Heart left ventricle (tissue), 16 donors: ENCODE data around the gene APOD. TPM values are rescaled to one million over a fixed set of nuclear protein-coding genes. Genes with fewer than 3 reads are reported as not detected.
A peak's percentile ranks its signal among the peaks of the same experiment; 100 is the strongest.

Experiments
- ATAC-seq, 4 donors: fragments of 200-7000 bp; cut with Tn5 transposase; one replicate each; pipeline ENCODE4 v1.9.1; 2020 to 2022; ENCODE audit warnings: moderate library complexity in 4 of 4, mild to moderate bottlenecking in 3 of 4, moderate number of reproducible peaks in 1 of 4
- DNase-seq, 5 donors: peaks; one replicate each; pipeline ENCODE4 v3.0.0-alpha.2; 2020
- H3K27ac ChIP-seq, 12 donors: fragments of 200-600 bp; sonication (generic) in 4 of 12; one replicate each; pipeline versions ENCODE4 v1.5.0 to v1.8.0; 2016 to 2022; ENCODE audit warnings: mild to moderate bottlenecking in 2 of 12
- H3K27me3 ChIP-seq, 9 donors: fragments of 200-600 bp; sonication (generic) in 2 of 9; one replicate each; pipeline versions ENCODE4 v1.5.1 to v1.8.0; 2016 to 2022; ENCODE audit warnings: mild to moderate bottlenecking in 3 of 9
- H3K36me3 ChIP-seq, 9 donors: fragments of 200-600 bp; sonication (generic) in 2 of 9; one replicate each; pipeline versions ENCODE4 v1.5.0 to v1.8.0; 2018 to 2022; ENCODE audit warnings: mild to moderate bottlenecking in 2 of 9
- H3K4me1 ChIP-seq, 12 donors: fragments of 200-600 bp; sonication (generic) in 4 of 12; one replicate each; pipeline versions ENCODE4 v1.5.0 to v1.8.0; 2016 to 2022; ENCODE audit warnings: mild to moderate bottlenecking in 3 of 12
- H3K4me3 ChIP-seq, 12 donors: fragments of 200-600 bp; sonication (generic) in 4 of 12; one replicate each; pipeline versions ENCODE4 v1.5.0 to v1.8.0; 2017 to 2022; ENCODE audit warnings: mild to moderate bottlenecking in 9 of 12, moderate library complexity in 4 of 12
- H3K9me3 ChIP-seq, 12 donors: fragments of 200-600 bp; sonication (generic) in 4 of 12; one replicate each; pipeline versions ENCODE4 v1.5.0 to v1.8.0; 2016 to 2022; ENCODE audit warnings: mild to moderate bottlenecking in 1 of 12
- POLR2A ChIP-seq, 2 donors: fragments of 450-650 bp; IDR thresholded peaks; one replicate each; pipeline ENCODE4 v1.6.1; 2017; ENCODE audit warnings: antibody characterized with exemption in 2 of 2, mild to moderate bottlenecking in 2 of 2, moderate library complexity in 2 of 2
- WGBS, 4 donors: extraction: QIAGEN DNeasy Blood & Tissue Kit in 2 of 4; methylation state at CpG; one replicate each; pipeline versions ENCODE4 v1.1.5 to v1.1.7; 2013 to 2018; 5-methylcytosine and 5-hydroxymethylcytosine counted together
- intact Hi-C, 10 donors: fragments of 100-400 bp; cut with DNase I; formaldehyde crosslinking; loops; one replicate each; pipeline versions ENCODE4 v1.11.1 to v1.14.2; 2022
- polyA plus RNA-seq, 2 donors: library from polyadenylated mRNA; stranded (reverse); fragments of 200-250 nt; gene quantifications; one replicate each; pipeline ENCODE4 v1.2.3, GENCODE V29; 2013
- total RNA-seq, 9 donors: library from RNA; depleted of rRNA in 2 of 9; stranded (reverse); fragments of >200 nt in 2 of 9; fragmentation: NEBNext Ultra II Directional in 3 of 9; extraction: Animal tissue kit (Norgen Biotek cat#: 25700) in 3 of 9; gene quantifications; one replicate each; pipeline versions ENCODE4 v1.1.0 to v1.2.4, GENCODE V29; 2016 to 2023
- TF ChIP-seq, protein P1 (sequence below), 12 donors: fragments of 200-600 bp; sonication (generic) in 4 of 12; IDR thresholded peaks; one replicate each; pipeline versions ENCODE4 v1.5.0 to v1.8.0; 2018 to 2022; ENCODE audit warnings: antibody characterized with exemption in 12 of 12, mild to moderate bottlenecking in 5 of 12
- donor health status: ischemic (EF 13 %, LVEDD 7.1; RV severe dilation, severe dysfunction).
- donor health status: healthy with polysubstance abuse.
- donor health status: DM: no; HTN: yes; CAD: no.
- donor health status: DM: no; HTN: no; CAD: no.
- donor health status: ischemic (EF 25% LVEDD 6.9; RV normal size, moderate dysfunction).
- donor health status: ischemic (EF 25% LVEDD 5.7; RV mildly dilated, moderate dysfunction).
- donor health status: healthy.
- donor health status: DM: yes; HTN: yes; CAD: no.
- donor health status: ischemic (EF 35%, LVEDD 5.7; RV mildly dilated, moderate dysfunction).
- donor health status: nonischemic (EF 11% LVEDD 7.7; RV severe dilation, severe dysfunction).
- donor health status: DM: yes; HTN: yes; CAD: no.
- donor health status: PGD.
- donor health status: ischemic (EF 29% LVEDD 5.4; RV normal size, mild dysfunction).
- donor health status: nonischemic (EF 23%, LVEDD 6.1; RV moderate dilation, normal function).

Gene APOD
- total and polyA plus RNA-seq, 11 donors: 101 to 1,096 (median 214) TPM

DNA sequence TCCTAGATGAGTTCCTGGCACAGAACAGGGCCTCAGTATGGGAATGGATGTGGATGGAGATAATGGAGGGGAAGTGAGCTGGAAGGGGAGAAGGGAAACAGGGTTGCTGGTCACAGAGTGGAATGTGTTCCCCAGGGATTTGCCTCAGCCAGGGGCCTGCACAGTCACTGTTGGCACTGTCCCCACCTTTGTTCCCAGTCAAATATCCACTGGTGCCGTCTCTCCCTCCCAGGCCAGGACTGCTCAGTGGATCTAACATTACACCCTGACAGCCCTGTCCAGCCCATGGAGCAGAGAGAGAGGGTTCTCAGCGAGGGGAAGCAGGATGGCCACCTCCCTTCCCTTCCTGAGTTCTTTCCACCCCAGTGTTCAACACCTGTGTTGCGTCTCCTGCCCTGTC, 39.1 kb downstream of the APOD start:
- TF ChIP-seq, protein P1, sequence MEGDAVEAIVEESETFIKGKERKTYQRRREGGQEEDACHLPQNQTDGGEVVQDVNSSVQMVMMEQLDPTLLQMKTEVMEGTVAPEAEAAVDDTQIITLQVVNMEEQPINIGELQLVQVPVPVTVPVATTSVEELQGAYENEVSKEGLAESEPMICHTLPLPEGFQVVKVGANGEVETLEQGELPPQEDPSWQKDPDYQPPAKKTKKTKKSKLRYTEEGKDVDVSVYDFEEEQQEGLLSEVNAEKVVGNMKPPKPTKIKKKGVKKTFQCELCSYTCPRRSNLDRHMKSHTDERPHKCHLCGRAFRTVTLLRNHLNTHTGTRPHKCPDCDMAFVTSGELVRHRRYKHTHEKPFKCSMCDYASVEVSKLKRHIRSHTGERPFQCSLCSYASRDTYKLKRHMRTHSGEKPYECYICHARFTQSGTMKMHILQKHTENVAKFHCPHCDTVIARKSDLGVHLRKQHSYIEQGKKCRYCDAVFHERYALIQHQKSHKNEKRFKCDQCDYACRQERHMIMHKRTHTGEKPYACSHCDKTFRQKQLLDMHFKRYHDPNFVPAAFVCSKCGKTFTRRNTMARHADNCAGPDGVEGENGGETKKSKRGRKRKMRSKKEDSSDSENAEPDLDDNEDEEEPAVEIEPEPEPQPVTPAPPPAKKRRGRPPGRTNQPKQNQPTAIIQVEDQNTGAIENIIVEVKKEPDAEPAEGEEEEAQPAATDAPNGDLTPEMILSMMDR (IDR thresholded peaks at IDR 0.05): no peak
- no peak for TF ChIP-seq POLR2A (IDR thresholded peaks at IDR 0.05)
- 26 to 59% (median 46%) methylated on average over 3 of the region's 3 CpGs for WGBS, 4 donors
- no peaks in the 10 kb centered on the region for H3K27me3 ChIP-seq
- H3K9me3 ChIP-seq: no peaks in the 10 kb centered on the region
- DNase-seq (peak in 4 of 5 donors; percentile 70 to 86 (median 80)), ATAC-seq (peak; percentile 29 to 70 (median 48))
- H3K4me3 ChIP-seq: peak overlapping the region in 3 of 12 donors; percentile 85 to 98 (median 94)
- intact Hi-C loops: no loop called here
- H3K36me3 ChIP-seq: no peaks in the 10 kb centered on the region
- peaks cover 3 to 83% (median 48%) of the 10 kb centered on the region in 12 donors for H3K4me1 ChIP-seq
- H3K27ac ChIP-seq: peak overlapping the region; percentile 51 to 97 (median 94)

DNA sequence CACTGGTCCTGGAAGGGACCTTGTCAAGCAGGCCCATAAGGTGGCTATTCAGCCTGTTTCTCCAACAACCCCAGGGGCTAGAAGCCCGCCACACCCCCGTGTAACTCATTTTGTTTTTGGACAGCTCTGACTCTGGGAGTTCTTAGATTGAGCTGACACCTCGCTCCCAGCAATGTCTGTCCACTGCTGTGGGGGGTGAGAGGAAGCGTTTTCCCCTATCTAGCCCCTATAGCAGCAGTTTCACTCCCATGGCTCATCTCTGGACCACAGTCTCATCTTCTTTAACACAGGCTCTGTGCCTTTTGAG, 39.6 kb downstream of the APOD start:
- H3K4me1 ChIP-seq: peaks cover 3 to 83% (median 53%) of the 10 kb centered on the region in 12 donors
- 42 to 58% (median 57%) methylated on average over 4 of the region's 4 CpGs for WGBS, 4 donors
- TF ChIP-seq, protein P1 (IDR thresholded peaks at IDR 0.05): no peak
- TF ChIP-seq POLR2A (IDR thresholded peaks at IDR 0.05): no peak
- no peak for ATAC-seq
- no peaks in the 10 kb centered on the region for H3K36me3 ChIP-seq
- no peaks in the 10 kb centered on the region for H3K9me3 ChIP-seq
- peak overlapping the region in 10 of 12 donors; percentile 74 to 98 (median 90) for H3K4me3 ChIP-seq
- DNase-seq: no peak
- intact Hi-C loops: no loop called here
- H3K27ac ChIP-seq: peak overlapping the region; percentile 51 to 97 (median 94)
- no peaks in the 10 kb centered on the region for H3K27me3 ChIP-seq

DNA sequence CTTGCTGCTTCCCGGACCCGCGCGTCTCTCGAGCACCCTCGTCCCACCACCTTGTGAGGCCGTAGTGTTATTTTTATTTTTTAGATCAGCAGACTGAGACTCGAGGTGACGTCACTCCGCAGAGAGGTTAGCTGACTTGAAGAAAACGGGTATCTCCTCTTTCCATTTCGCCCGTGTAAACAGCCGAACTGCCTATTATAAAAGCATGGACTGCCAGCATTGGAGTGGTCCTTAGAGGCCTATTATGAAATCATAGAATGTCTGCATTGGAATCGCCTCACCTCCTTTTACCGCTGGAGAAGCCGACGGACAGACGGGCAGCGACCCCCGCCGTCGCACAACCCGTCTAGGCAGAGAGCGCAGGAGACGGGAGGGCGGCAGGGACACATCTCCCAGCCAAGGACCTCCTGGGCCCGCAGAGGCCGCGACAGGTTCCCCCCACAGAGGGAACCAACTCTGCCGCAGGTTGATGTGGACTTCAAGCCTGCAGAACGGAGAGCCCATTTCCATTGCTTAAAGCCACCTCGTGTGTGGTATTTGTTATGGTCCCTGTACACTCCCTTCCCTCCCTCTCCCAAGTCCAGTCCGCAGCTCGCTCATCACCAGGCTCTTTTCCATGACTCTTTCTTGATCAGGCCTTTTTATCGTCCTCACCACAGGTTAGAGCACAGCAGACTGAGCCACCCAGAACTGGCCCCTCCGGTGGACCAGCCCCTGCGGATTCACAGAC, 40.1 kb downstream of the APOD start:
- peak overlapping the region; percentile 80 to 97 (median 94) for H3K27ac ChIP-seq
- intact Hi-C loops: no loop called here
- H3K36me3 ChIP-seq: no peaks in the 10 kb centered on the region
- peaks cover 3 to 83% (median 57%) of the 10 kb centered on the region in 12 donors for H3K4me1 ChIP-seq
- WGBS, 4 donors: 11 to 15% (median 12%) methylated on average over 23 to 38 of the region's 38 CpGs
- peak overlapping the region; percentile 74 to 98 (median 88) for H3K4me3 ChIP-seq
- H3K27me3 ChIP-seq: no peaks in the 10 kb centered on the region
- no peaks in the 10 kb centered on the region for H3K9me3 ChIP-seq
- TF ChIP-seq, protein P1 (IDR thresholded peaks at IDR 0.05): no peak
- TF ChIP-seq POLR2A (IDR thresholded peaks at IDR 0.05): no peak
- ATAC-seq (peak; percentile 4 to 18 (median 8)), DNase-seq (peak in 3 of 5 donors; percentile 32 to 47 (median 32))

DNA sequence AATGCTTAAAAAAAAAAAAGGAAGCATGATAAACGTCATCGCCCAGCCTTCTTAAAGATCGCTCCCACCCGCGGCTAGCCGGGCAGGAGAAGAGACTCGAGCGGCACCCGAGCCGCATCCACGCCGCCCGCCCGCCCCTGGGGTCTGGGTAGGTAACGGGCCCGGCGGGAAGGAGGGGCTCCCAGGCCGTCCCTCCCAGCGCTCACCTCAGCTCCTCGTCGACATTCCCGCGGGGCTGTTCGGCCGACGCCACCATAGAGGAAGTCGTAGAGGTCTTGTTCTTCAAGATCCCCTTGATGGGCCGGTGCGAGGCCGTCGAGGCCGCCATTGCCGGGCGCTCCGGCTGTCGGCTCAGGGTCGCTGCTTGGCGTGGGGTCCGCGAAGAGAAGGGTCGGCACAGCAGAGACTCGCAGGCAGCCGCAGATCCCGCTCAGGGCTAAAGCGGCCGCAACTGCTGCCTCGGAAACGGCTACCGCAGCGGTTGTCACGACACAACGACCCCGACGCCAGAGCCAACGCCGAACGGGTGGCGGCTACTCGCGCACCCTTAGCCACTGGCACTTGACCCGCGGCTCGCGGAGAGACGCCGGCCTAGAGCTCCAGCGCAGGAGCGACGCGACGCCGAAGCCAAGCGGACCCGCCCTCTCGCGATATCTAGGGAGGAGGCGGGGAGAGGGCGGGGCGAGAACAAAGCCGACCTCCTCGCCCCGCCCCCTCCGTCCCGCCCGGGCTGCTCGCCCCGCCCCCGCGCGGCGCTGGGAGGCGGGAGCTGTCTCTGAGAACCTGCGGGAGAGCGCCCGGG, 40.8 kb downstream of the APOD start, which contains the start of gene PPP1R2:
Gene PPP1R2 (minus strand): TSS at position 628 of the 802 bp plus-strand sequence. CDS start 300 bp downstream, at position 328.
- ATAC-seq: peak; percentile 84 to 95 (median 92)
- intact Hi-C loops: no loop called here
- Histone ChIP-seq H3K4me3 (peak within 1 kb of the TSS; percentile 74 to 98 (median 88)), H3K36me3 (no peaks in the 10 kb centered on the region), H3K9me3 (no peaks in the 10 kb centered on the region), H3K27ac (peak within 1 kb of the TSS; percentile 80 to 97 (median 94)), H3K27me3 (no peaks in the 10 kb centered on the region), H3K4me1 (peaks cover 3 to 83% (median 64%) of the 10 kb centered on the region in 12 donors)
- DNase-seq: peak; percentile 93 to 96 (median 93)
- TF ChIP-seq, protein P1 (IDR thresholded peaks at IDR 0.05): peak in 2 of 12 donors; percentile 5 to 7
- TF ChIP-seq POLR2A (IDR thresholded peaks at IDR 0.05): peak; percentile 57 to 98
- 0 to 1% (median 0%) methylated on average over 64 to 95 of the region's 95 CpGs for WGBS, 4 donors
